ENCODE measurements around the gene SGIP1. TPM values are rescaled to one million over a fixed set of nuclear protein-coding genes. Genes with fewer than 3 reads are reported as not detected.
"Not testable (repeated sequence)": the region's sequence is repeated elsewhere in the genome, so short reads cannot be mapped to it uniquely, and the experiment has no call there.

SGIP1 gene
- polyA plus RNA-seq, 1 donor = 1.6 TPM

DNA sequence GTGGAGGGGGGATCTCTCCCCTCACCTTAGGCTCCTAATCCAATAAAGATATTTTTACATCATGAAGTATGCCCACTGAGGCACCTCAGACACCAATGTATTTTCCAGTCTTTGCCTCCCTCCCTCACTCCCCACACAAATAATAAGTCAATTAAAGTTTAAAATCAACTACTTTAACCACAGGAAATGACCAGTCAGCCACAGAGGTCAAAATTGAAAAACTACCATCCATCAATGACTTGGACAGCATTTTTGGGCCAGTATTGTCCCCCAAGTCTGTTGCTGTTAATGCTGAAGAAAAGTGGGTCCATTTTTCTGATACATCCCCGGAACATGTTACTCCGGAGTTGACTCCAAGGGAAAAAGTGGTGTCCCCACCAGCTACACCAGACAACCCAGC lies 147.7 kb downstream of the SGIP1 start:
- no peak for DNase-seq (ENCODE audit: low read depth)

DNA sequence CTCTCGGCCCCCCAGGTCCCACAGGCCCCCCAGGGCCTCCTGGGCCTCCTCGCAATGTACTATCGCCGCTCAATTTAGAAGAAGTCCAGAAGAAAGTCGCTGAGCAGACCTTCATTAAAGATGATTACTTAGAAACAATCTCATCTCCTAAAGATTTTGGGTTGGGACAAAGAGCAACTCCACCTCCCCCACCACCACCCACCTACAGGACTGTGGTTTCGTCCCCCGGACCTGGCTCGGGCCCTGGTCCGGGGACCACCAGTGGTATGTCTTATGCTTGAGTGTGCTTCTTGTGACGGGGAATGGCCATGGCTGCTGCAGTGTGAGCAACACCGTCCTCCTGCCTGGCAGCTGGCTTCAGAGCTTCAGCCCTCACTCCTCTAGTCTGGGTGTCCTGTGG lies 148.2 kb downstream of the SGIP1 start:
- DNase-seq (ENCODE audit: low read depth) = no peak

DNA sequence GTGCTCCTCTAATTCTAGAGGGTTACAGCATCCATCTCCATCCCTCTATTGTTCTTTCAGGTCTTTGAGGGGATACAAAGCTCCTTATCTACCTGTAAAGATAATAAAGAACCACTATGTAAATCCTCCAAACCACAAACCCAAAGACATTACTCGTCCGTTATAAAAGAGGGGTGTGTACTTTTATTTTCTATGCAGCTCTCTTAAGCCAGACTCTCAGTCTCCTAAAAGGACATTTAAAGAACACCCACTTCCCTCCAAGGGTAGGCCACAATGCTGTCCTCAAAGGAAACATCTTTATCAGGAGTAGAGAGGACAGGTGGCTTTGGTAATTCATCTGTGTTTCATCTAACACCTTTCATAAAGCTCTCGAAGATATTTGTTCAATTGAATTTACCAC lies 150.4 kb downstream of the SGIP1 start:
- DNase-seq (ENCODE audit: low read depth) = no peak

DNA sequence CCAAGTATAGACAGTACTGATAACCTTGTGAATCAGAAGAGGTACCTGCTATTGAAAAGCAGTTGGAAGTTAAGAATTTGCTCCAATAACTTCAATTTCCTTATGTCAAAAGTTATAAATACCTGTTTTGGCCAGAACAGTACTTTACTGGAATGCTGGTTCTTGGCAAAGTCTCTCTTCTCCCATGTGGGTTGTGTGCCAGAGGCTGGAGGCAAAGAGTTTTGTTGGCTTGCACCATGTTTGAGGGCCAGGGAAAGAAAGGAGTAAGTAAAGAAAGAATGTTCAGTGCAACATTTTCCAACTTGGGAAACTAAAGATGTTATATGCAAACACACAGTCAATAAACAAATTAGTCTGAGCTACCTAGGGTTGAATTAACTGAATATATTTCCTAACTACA lies 151.3 kb downstream of the SGIP1 start:
- DNase-seq (ENCODE audit: low read depth) = no peak

DNA sequence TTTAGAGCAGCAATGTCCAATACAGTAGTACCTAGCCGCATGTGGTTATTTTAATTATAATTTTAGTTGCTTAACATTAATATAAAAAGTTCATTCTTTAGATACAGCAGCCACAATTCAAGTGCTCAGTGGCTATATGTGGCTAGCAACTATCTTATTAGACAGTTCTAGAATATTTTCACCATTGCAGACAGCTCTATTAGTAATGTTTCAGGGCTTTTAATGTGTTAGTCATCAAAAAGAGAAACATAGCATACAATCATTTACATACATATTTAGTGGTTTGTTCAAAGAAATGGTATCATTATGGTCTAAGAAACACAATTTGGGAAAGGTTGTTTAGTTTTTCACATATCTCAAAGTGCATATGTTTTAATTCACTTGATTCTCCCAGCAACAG lies 151.7 kb downstream of the SGIP1 start:
- DNase-seq (ENCODE audit: low read depth) = no peak

DNA sequence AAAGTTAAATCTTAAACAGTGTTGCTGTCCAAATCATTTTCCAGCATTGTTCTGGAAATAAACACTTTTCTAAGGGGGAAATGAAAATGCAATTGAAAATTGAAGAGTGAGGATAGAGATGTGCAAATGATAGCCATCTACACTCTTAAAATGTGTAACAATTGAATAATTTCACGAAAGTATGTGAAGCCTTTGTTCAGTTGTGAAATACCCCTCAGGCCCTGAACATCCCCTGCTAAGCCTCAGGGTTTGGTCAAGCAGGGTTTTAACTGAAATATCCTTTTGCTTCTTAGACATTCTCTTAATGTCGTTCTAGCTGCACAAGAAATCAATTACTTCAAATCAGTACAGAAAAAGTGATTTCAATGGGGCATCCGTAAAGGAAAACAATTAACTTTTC lies 152.5 kb downstream of the SGIP1 start:
- no peak for DNase-seq (ENCODE audit: low read depth)

DNA sequence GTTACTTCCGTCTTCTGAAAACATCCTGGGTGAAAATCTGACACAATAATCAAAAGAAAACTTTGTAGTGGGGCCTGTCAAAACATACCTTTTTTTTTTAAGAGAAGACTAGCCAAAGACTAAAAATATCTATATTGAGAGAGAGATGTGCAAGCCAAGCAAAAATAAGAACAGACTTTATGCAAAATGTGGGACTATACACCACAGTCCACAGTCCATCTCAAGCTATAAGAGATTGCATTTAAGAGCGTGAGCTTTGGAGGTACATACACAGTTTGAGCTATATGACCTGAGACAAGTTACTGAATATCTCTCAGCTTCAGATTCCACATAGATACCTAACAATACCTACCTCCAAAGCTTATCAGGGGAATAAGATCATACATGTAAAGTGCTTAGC lies 153.4 kb downstream of the SGIP1 start:
- no peak for DNase-seq (ENCODE audit: low read depth)

DNA sequence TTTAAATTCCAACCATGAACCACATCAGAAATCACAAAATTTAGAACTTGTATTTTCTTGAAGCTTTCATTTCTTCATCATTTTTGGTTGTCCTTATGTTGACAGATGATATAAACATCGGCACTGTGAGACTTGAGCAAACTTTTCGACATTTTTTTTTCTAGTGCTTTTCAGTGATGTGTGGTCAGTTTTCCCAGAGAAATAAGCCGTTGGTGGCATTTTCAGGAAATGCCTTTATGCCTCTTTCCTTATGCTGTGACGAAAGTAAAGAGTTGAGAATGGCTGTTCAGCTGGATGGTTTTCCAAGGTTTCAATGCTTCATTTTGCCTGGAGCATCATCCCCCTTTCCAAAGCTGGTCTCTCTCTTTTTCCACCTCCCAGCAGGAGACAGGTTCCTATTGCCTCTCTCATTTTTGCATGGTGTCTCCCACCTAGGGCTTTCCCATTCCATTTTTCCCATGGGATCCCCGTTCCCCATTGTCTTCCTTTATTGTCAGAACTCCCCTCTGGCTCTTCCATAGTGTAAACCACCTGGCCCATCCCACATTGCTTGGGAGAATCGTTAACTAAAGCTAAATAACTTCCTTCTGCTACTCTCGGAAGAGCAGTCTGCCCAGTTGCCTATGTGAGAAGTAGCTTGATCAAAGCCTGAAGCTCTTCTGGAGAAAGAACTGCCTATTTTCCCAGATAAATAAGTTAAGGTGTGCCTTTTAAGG lies 156.9 kb downstream of the SGIP1 start:
- no peak for DNase-seq (ENCODE audit: low read depth)

DNA sequence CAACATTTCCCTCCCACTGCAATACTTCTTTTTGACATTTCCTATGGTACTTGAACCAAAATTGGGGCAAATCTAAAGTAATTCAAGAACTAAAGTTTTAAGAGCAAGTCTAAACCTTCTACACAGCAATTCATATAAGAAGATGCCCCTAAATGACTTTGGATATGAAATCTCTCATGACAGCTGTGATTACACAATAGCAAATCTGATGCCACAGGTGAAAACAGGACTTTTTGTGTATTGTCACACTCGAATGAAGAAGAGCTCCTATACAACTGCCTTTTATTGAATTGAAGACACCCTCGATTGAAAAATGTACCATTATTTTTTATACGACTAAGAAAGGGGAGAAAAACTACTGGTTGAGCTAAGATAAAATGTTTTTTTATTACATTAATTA lies 158.7 kb downstream of the SGIP1 start:
- no peak for DNase-seq (ENCODE audit: low read depth)

DNA sequence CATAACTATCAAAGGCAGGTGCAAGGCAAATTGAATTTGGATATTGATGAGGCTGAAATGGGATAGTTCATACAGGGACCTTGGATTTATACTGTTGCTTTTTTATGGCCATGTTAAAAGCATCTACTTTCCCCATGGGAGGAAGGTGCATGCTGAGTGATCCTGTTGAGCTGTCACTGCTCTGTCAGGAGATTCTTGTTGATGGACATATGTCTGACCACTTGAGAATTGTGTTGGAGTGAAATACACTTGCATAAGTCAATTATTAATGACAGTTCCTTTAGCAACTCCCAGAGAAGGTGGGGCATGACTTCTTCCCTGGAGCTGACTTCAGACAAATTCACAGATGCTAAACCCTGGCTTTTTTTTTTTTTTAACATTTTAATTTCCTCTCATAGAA lies 159.9 kb downstream of the SGIP1 start:
- no peak for DNase-seq (ENCODE audit: low read depth)

DNA sequence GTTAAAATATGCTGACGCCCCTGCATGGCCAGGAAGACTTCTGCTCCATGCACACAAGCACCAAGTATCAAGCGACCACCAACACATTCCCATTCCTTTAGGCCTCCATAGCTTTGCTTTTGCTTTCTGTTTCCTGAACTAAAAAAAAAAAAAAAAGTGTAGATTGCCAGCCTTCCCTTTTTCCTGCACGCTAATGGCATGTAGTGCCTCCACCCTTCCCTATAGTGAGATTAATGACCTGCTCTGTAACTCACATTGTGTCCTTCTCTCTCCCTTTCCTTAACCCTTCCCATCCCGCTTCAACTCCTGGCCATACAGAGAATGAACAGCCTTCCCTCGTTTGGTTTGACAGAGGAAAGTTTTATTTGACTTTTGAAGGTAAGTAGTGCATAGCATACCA lies 161.2 kb downstream of the SGIP1 start:
- DNase-seq (ENCODE audit: low read depth) = no peak

DNA sequence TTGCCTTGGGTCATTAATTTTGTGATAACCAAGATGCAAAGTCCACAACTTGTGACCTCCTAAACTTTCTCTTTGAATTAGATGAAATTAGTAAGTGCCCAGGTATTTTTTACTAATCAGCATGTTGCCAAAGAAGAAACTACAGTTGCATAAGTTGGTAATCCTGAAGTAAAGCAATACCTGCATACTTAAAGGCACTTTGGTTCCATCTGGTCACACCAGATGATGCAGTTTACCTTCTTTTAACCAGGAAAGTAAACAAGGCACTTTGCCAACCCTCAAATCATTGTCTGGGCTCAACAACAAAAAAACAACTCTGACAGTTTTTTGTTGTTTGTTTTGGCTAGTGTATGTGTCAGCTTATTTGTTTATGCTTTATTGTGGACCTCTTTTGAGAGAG lies 162.8 kb downstream of the SGIP1 start:
- no peak for DNase-seq (ENCODE audit: low read depth)

DNA sequence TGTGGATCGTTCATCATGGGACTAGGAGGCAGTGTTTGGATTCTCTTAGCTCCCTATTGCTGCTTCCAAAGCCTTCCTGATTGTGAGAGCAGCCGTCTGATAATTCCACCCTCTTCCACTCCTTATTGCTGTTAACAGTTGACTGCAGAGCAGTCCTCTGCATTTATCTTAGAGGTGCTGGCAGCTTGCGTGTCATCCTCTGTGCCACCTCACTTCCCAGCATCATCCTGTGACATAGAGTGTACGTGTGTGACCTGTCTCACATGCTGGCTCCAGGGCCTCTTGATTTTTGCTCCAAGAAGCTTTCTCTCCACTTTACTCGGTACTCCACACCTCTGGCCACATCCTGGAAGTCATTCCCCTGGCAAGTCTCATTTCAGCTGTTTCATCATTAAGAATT lies 165.3 kb downstream of the SGIP1 start:
- DNase-seq (ENCODE audit: low read depth) = no peak

DNA sequence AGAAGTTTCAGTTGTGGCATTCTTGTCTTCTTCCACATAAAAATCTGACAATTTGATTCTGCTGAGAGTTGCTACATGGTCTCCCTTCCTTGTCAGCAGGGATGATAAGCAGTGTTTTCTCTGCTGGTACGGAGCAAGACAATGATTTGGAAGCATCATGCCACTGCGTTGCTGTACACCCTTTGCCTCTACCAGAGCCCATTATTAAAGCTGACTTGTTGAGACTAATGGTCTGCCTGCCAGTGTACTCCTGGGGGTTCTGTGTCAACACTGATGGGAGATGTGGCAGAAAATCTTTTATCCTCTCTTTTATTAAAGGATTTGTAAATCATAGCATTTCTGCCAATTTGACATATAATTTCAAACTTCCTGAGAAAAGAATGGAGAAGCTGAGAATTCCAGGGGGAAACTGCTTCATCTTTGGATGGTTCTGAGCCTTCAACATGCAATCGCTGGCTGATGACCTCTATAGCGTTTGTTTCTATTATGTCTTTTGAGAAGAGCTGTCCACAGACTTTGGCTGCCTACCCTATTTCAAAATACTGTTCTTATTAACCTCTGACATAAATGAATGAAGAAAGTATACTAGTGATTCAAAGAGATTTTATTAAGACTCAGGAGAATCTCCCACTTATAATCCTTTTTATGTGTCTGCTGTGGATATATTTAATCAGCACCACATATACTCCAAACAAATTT lies 170.4 kb downstream of the SGIP1 start:
- no peak for DNase-seq (ENCODE audit: low read depth)

DNA sequence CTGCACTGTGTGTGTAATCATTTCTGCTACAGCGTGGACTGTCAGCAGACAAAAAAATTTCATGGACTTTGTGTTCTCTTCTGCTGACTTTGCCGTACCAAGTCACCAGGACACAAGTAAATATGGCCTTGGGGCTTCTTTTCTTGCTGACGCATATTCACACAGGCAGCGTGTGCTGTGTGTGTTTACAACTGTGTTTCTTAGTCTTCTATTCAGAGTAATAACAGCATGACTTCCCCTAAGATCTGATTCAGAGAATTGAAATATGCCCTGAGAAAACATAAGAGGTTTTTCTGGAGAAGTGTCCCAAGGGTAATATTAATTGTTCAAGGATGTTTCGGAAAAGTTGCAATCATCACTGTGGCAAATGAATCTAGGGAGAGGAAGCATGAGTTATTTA lies 171.2 kb downstream of the SGIP1 start:
- no peak for DNase-seq (ENCODE audit: low read depth)

DNA sequence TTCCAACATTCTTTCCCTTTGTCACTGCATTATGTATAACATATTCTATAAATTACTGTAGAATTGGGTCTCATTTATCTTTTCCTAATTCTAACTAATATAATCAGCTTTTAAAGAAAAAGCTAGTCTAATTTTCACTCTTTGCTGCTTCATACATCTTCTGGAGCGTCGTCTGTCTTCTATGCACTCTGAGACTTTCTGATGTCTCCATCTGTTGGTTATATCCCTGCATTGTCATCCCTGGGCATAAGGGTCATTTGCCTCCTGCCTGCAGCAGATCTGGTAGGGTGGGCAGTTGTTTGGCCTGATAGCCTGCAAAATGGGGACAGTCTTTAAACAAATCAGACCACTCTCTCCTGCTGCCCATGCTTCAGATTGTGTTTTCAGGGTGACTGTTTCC lies 177.5 kb downstream of the SGIP1 start:
- DNase-seq (ENCODE audit: low read depth) = no peak

DNA sequence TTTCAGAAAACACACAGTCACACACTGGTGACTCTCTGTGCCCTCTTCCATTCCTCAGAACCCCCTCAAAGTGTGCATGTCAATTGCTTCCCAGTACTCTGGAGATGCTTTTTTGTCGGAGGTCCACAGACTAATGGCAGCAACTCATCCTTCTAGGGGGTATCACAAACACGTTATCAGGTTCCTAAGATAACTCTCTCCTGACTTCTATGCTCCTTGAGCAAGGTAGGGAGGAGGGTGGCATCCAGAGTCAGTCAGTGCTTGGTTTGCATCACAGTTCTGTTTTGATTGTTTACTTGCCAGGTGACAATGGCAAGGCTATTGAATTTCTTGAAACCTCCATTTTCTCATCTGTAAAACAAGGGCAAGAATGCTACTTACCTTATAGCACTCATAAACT lies 178.9 kb downstream of the SGIP1 start:
- DNase-seq (ENCODE audit: low read depth) = no peak

DNA sequence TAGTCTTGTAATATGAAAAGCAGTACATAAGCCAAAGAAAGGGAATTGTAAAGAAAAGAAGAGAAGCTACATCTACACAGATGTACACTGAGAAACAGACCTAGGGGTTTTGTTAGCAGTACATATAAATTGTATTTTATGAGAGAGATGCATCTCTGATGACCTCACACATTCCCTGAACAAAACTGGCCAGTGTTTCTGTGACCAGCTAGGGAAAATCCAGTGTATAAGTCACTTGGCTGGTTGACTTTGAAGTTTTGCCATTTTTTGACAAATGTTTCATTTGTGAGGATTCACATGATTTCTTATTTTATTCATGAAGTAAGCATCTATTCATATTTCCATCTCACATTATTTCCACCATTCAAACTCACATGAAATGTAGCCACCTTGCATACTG lies 190.0 kb downstream of the SGIP1 start:
- no peak for DNase-seq (ENCODE audit: low read depth)

DNA sequence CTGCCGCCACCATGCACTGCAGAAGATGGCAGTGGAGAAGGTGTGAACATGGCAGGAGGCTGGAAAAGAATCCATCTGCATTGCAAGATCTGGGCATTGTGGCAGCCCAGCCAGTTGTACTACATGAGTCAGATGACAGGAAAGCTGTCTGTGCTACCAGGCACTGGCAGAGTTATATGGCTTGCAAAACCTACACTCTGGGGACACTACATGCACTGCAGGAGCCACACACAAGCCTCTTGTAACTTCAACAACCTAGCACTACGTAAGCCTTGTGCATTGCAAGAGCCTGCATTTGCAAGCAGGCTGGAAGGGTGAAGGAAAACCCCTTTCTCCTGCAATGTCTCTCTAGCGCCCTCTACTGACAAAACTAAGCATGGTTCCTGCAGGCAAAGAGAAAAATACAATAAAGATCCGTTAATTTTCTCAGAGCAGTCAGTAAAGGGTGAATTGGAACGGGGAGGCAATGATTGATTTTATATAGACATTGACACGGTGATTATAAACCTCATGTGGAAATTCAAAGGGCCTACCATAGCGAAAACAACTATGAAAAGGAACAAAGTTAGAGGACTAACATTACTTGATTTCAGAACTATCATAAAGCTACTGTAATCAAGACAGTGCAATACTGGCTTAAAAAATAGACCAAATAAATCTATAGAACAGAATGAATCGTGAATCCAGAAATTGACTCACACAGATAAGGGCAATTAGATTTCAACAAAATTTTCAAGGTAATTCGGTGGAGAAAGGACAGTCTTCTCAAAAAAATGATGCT lies 192.1 kb downstream of the SGIP1 start:
- DNase-seq (ENCODE audit: low read depth) = peak; percentile 24

DNA sequence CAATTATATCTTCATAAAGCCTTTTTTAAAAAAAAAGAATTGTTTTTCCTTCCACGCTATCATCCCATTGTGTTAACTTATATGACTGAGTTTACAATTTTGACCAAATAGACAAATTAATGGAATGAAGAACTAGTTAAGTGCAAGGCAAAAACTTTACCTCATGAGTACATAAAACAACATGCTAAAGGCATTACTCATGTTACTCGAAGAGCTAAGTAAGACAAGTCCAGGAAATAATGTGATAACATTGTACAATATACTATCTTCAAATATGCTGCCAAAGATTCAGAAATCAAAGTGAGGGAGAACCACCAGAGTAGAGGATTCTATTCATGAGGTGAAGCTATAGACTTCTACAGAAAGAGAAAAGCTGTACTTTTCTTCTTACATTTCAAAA lies 194.1 kb downstream of the SGIP1 start:
- no peak for DNase-seq (ENCODE audit: low read depth)

DNA sequence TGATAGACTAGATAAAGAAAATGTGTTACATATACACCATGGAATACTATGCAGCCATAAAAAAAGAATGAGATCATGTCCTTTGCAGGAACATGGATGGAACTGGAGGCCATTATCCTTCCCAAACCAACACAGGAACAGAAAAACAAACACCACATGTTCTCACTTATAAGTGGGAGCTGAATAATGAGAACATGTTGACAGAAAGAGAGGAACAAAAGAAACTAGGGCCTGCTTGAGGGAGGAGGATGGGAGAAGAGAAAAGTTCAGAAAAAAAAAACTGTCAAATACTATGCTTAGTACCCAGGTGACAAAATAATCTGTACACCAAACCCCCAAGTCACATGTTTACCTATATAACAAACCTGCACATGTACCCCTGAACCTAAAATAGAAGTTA lies 194.8 kb downstream of the SGIP1 start:
- DNase-seq (ENCODE audit: low read depth) = not testable (repeated sequence)

DNA sequence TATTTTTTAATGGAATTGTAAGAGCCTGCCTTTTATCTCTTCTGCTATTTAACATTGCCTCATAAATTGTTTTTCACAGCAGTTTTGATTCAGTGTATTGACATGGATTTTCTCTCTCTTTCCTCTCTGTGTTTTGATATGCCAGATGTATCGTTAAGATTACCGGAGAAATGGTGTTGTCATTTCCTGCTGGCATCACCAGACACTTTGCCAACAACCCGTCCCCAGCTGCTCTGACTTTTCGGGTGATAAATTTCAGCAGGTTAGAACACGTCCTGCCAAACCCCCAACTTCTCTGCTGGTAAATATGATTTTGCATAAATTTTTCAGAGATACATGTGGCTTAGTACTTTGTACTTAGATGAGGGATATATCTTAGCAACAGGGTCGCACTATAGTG lies 195.2 kb downstream of the SGIP1 start:
- no peak for DNase-seq (ENCODE audit: low read depth)

DNA sequence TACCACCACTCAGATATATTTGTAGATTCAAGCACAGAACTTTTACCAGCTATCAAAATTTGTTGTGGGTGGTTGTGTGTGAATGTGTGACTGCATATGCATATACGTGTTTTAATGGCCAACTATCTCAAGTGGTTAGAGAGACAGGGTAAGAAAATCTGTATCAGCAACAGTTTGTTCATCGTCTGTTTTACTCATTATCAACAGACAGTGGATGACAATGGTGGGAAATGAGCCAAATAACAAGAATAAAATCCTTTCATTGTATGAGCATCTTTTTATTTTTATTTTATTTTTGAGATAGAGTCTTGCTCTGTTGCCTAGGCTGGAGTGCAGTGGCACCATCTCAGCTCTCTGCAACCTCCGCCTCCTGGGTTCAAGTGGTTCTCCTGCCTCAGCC lies 195.6 kb downstream of the SGIP1 start:
- DNase-seq (ENCODE audit: low read depth) = no peak
